SU-DHL-6 (cell line): ENCODE data around the gene OXTR.

ENCODE experiments used
- EZH2phosphoT487 ChIP-seq: fragments of 200-600 bp; sonication (generic), shearing (Covaris generic); conservative IDR thresholded peaks from 2 replicates; pipeline ENCODE4 v1.6.1; 2018; ENCODE audit warnings: mild to moderate bottlenecking, antibody characterized with exemption, low read length, moderate library complexity, mixed read lengths
- TF ChIP-seq, protein P1 (sequence below): fragments of 200-600 bp; sonication (generic); IDR thresholded peaks from one replicate; pipeline ENCODE4 v1.5.1; 2017; ENCODE audit warnings: antibody characterized with exemption, mild to moderate bottlenecking, low read length, moderate library complexity; ENCODE audit not compliant: insufficient read depth, poor library complexity, severe bottlenecking

DNA sequence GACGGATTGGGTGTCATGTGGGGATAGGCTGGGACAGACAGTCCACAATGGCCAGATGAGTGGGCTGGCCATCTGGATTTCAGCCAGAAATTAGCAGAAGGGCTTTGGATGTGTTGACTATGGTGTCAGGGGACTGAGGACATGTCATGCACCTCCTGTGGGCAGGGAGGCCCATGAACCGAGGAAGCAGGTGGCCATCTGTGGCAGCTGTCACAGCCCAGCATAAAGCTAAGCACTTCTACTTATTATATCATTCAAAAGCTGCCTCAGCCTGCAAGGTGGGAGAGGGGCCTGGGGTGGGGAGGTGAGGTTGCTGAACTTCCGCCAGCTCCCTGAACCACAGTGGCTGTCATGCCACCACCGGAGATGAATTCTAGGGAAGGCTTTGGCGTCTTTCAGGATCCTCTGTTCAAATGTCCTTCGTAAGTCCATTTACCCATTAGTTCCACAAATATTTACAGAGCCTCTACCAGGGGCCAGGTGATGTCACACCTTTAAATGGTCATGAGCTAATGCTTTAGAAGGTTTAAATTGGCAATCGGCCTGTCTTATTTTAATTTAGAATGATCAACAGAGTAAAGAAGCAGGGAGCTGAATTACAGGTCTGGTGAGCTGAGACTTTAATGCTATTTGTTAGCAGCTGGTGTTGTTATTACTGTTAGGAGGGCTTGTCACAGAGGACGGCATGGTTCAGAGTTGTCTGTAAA is 59.5 kb downstream of the OXTR start:
- TF ChIP-seq, protein P1, sequence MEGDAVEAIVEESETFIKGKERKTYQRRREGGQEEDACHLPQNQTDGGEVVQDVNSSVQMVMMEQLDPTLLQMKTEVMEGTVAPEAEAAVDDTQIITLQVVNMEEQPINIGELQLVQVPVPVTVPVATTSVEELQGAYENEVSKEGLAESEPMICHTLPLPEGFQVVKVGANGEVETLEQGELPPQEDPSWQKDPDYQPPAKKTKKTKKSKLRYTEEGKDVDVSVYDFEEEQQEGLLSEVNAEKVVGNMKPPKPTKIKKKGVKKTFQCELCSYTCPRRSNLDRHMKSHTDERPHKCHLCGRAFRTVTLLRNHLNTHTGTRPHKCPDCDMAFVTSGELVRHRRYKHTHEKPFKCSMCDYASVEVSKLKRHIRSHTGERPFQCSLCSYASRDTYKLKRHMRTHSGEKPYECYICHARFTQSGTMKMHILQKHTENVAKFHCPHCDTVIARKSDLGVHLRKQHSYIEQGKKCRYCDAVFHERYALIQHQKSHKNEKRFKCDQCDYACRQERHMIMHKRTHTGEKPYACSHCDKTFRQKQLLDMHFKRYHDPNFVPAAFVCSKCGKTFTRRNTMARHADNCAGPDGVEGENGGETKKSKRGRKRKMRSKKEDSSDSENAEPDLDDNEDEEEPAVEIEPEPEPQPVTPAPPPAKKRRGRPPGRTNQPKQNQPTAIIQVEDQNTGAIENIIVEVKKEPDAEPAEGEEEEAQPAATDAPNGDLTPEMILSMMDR: no peak
- no peak for TF ChIP-seq EZH2phosphoT487
